Activated naive CD4-positive, alpha-beta T cell (primary cell): ENCODE measurements around the gene MMP28.
"Not testable (repeated sequence)": the region's sequence is repeated elsewhere in the genome, so short reads cannot be mapped to it uniquely, and the experiment has no call there.

Source experiments
- DNase-seq, 4 experiments: peaks; one replicate each; lab custom pipeline; 2025; lab: John Stamatoyannopoulos, UW

Gene MMP28

GRCh38 chr17:35765756-35766488 lies 29.5 kb downstream of the MMP28 start:
- DNase-seq: no peak

GRCh38 chr17:35765086-35765710 lies 30.2 kb downstream of the MMP28 start:
- DNase-seq: no peak

- peak; percentile 49 to 79 (median 62) for DNase-seq
These were observed 31.1 kb downstream of the MMP28 start for GRCh38 chr17:35764123-35764991.

DNA sequence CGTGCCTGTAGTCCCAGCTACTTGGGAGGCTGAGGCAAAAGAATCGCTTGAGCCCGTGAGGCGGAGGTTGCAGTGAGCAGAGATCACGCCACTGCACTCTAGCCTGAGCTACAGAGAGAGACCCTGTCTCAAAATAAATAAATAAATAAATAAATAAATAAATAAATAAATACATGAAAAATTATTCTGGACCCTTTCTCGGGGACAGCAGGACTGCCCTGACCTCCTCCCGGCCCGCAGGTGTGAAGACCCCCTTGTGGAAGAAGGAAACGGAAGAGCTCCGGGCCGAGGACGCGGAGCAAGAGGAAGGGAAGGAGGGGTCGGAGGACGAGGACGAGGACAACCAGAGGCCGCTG lies 31.7 kb downstream of the MMP28 start:
- DNase-seq: no peak

- DNase-seq: no peak
These were observed 33.8 kb downstream of the MMP28 start for GRCh38 chr17:35761601-35762000.

DNA sequence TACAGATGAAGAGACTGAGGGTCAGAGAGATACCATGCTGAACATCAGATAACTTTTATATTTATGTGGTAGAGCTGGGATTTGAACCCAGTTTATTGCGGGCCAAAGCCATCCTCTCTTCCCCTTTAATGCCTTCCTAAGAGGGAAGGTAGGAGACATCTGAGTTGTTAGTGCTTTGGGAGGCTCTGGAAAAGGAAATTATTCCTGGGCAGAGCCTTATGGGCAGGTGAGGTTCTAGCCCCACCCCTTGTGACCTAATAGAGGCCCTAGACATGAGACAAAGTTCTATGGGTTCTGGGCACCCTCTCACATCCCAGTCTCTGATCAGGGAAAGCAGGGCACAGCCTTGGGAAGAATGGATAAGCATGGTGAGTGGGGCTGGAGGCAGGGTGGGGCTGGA lies 34.9 kb downstream of the MMP28 start, which contains the start of gene C17orf50:
TSS of gene C17orf50 (plus strand) at position 301 of the 400 bp plus-strand sequence. CDS start at position 356, 55 bp downstream.
- no peak for DNase-seq

DNA sequence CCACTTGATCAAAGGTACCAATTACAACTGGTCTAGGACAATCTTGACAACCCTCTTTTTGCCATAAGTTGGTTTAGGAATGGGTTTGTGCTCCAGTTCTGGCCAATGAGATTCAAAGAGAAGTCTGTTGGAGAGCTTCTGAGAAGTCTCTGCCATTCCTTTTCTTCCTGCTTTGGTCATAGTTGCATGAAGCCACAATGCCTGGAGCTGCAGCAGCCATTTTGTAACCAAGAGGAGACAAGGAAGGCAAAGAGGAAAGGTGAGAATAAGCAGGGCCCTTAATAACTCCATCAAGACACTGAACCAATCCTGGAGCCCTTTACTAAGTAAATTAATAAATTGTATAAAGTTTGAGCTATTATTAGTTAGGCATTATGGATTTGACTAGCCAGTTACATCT lies 38.2 kb downstream of the MMP28 start:
- no peak for DNase-seq

DNA sequence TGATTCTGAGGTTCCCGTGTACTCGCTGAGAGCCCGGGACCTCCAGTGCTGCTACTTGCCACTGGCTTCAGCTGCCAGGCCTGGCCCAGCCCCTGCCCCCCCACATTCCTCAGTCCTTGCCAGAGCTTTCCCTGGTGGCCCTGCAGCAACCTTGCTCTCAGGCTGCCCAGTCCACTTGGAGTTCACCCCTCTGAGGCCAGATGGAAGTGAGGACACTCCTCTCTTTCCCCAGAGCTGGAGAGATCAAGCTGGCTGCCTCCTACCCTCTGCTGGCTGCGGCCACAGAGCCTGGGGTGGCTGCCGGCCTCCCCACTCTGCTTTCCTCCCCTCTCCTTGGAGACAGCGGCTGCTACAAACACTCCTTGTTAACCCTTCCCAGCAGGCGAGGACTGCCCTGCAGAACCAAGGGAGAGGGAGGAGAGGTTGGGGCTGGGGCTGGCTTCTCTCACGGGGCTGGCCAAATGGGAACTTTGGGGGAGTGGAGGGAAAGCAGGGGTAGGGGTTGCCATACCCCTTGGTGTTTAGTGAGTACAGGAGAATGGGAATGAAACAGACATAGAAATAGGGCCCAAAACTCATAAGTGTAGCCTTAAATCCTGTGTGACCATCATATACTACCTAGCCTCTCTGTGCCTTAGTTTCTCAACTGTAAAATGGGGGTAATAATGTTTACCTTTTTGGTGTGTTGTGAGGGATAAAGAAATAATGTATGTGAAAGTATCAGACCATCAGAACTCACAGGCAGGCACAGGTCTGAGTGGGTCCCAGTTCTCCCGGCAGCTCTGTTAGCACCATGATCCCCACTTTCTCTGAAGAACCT lies 42.3 kb downstream of the MMP28 start, which contains the start of gene GAS2L2:
TSS of gene GAS2L2 (minus strand) at position 295 of the 820 bp plus-strand sequence. CDS start 389 bp downstream, outside the sequence.
- DNase-seq: no peak

DNA sequence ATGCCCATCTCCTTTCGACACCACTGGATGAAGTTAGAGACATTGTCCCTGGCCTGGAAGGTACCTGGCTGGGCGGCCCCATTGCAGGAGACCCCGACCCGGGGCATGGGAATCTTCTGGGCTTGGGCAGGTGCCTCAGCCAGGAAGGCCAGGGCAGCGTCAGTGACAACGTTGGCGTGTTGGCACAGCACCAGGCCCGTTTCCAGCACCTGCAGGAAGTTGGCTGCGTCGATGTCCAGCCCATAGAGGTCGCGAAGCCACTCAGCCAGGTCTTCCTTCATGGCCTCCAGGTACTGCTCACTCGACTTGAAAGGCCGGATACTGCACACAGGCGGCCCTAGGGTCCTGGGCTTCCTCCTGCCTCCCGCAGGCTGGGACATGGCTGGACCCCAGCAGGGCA lies 43.0 kb downstream of the MMP28 start:
- no peak for DNase-seq

DNA sequence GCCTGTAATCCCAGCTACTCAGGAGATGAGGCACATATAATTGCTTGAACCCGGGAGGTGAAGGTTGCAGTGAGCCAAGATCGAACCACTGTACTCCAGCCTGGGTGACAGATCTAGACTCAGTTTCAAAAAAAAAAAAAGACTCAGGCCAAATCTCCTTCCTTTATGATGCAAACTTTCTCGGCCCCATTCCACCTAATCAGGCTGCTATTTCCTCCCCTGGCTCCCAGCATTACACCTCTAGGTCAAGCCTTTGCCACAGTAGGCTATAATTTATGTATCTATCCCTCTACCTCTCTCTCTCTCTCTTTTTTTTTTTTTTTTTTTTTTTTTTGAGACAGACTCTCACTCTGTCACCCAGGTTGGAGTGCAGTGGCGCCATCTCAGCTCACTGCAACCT lies 43.9 kb downstream of the MMP28 start:
- DNase-seq: not testable (repeated sequence)

DNA sequence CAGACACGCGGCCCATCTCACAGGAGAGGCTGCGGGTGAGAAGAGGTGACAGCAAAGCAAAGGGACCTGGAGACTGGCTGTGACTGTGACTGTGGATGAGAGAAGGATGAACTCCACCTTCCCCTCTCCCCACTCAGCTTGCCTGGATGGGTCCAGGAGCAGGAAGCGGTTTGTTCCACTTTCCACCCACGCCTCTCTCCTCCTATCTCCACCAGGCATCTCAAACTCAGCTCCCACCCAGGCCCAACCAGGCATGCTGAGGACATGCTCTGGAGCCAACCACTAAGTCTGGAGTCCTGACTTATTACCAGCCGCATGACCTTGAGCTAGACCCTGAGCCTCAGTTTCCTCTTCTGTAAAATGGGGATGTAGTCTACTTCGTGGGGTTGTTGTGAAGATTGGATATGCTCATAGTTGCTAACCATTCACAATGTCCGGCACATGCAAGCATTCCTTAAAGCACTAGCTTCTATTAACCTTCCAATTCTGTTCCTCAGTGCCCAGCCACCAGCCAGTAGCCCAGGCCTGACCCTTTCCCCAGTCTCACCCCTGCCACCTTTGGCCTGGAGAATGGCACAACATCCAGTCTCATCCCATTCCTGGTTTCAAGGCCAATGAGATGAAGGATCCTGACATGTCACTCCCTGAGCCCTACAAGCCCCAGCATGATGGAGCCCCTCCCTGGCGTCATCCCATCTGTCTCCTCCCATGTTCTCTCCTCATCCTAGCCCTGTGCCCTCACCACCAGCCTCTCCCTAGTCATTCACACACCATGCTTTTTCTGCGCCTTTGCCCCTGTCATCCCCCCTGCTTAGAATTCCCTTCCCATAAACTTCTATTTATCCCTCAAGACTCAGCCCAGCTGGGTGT lies 44.7 kb downstream of the MMP28 start:
- no peak for DNase-seq

DNA sequence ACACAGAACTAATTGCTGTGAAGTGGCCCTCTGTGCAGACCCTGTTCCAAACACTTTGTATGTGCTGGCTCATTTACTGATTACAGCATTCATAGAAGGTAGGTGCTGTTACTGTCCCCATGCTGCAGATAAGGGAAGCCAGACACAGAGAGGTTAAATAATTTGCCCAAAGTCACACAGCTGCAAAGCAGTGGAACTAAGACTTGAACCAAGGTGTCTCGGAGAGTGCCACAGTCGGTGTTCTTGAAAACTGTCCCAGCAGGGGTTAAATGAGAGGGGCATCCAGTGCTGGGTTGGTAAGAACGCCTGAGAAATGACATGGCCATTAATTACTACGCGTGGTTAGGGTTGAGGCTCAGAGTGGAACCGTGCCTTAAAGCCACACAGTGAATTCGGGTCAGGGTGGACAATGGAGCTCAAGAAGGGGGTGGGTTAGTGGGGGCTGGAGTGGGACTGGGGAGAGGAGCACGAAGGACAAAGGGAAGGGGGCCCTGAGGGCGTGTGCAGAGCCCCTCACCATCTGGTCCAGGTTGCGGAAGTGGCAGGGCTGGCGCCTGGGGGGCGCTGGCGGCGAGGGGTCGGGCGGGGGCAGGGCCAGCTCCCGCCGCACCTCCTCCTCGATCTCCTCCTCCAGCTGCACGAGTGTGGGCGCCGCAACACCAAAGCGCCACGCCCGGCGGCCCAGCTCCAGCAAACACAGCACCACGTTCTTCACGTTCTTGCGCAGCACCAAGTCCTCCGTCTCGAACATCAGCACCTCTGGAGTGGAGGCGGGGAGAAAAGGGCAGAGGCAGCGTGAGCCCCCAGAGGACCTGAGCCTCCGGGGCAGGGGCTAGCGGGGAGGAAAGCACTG lies 45.7 kb downstream of the MMP28 start:
- DNase-seq: no peak

GRCh38 chr17:35748979-35749378 lies 46.5 kb downstream of the MMP28 start:
- no peak for DNase-seq

GRCh38 chr17:35748341-35748841 lies 47.0 kb downstream of the MMP28 start:
- DNase-seq: no peak

DNA sequence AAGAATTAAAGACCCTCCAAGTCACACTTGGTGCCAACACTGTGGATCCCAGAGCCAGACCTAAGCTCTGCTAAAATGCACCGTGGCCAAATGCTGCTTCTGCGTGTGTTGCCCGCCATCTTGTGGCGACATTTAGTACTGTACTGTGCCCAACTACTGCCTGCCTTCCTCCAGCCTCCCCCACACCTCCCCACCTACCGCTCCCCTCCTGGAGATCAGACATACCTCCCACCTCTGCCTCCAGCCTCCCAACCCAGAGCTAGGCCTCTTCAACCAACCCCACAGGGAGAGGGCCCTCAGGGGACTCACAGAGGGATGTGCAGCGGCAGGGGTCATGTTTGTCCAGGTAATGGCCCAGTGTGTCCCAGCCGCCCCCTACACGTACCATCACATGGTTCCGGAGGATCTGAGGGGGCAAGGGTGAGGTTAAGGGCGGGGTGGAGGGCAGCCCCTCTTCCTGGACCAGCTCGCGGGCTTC lies 47.9 kb downstream of the MMP28 start:
- peak; percentile 47 to 72 (median 64) for DNase-seq

GRCh38 chr17:35745749-35746320 lies 49.6 kb downstream of the MMP28 start:
- DNase-seq: no peak

DNA sequence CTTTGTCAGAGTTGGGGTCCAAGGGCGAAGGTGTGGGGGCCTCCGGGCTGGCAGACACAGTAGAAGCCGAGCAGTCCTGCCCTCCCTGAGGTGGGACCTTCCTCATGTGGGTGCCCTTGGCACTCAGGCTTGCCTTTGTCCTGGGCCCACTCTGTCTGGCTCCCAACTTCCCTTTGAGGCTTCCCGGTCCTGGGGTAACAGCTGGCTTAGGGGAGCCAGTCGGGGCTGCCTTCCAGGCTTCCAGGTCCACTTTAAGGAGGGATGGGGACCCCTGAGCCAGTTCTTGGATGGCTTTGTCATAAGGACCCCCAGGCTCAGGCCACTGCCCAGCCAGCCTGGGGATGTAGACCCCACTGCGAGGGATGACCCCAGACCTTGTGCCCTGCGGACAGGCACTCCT lies 50.2 kb downstream of the MMP28 start:
- no peak for DNase-seq

- DNase-seq: no peak
These were observed 50.6 kb downstream of the MMP28 start for GRCh38 chr17:35744830-35745229.
